Activated CD4-positive, alpha-beta T cell treated with anti-CD3 and anti-CD28 coated beads, Interleukin-2, amount 50 U/mL, for 16 hours (primary cell): Measurements from ENCODE around the gene CXXC4.

Source experiments
- DNase-seq: peaks from one replicate; pipeline ENCODE4 v3.0.0-alpha.2; 2020

The CXXC4 gene

GRCh38 chr4:104494822-104495559 is at the start of gene CXXC4:
CXXC4 (minus strand) TSS chr4:104494894; CDS start chr4:104491802, 3,092 bp downstream.
- DNase-seq: peak; percentile 22

GRCh38 chr4:104533156-104533555 is 38.5 kb upstream of the CXXC4 start:
- no peak for DNase-seq

- no peak for DNase-seq
These were observed 38.0 kb upstream of the CXXC4 start for GRCh38 chr4:104532677-104533076.

GRCh38 chr4:104531390-104531789 is 36.7 kb upstream of the CXXC4 start:
- no peak for DNase-seq

GRCh38 chr4:104530426-104530825 is 35.7 kb upstream of the CXXC4 start:
- DNase-seq: no peak

GRCh38 chr4:104524591-104524990 is 29.9 kb upstream of the CXXC4 start:
- DNase-seq: peak; percentile 3

- no peak for DNase-seq
These were observed 29.3 kb upstream of the CXXC4 start for GRCh38 chr4:104524026-104524425.

GRCh38 chr4:104519588-104519987 is 24.9 kb upstream of the CXXC4 start:
- no peak for DNase-seq

GRCh38 chr4:104516884-104517283 is 22.2 kb upstream of the CXXC4 start:
- DNase-seq: no peak

GRCh38 chr4:104508224-104508623 is 13.5 kb upstream of the CXXC4 start:
- DNase-seq: no peak

GRCh38 chr4:104507112-104507511 is 12.4 kb upstream of the CXXC4 start:
- no peak for DNase-seq

- no peak for DNase-seq
These were observed 9.8 kb upstream of the CXXC4 start for GRCh38 chr4:104504536-104504935.

- no peak for DNase-seq
These were observed 7.8 kb upstream of the CXXC4 start for GRCh38 chr4:104502471-104502870.

GRCh38 chr4:104501290-104501689 is 6.6 kb upstream of the CXXC4 start:
- no peak for DNase-seq

GRCh38 chr4:104500442-104500841 is 5.7 kb upstream of the CXXC4 start:
- DNase-seq: no peak

GRCh38 chr4:104494185-104494584 is 509 bp downstream of the CXXC4 start:
- no peak for DNase-seq

- no peak for DNase-seq
These were observed 1.4 kb downstream of the CXXC4 start for GRCh38 chr4:104493081-104493831.

- no peak for DNase-seq
These were observed 2.4 kb downstream of the CXXC4 start for GRCh38 chr4:104492183-104492771.

GRCh38 chr4:104491481-104492182 is 3.1 kb downstream of the CXXC4 start:
- peak; percentile 19 for DNase-seq

- peak; percentile 36 for DNase-seq
These were observed 3.8 kb downstream of the CXXC4 start for GRCh38 chr4:104490770-104491480.

- DNase-seq: no peak
These were observed 4.5 kb downstream of the CXXC4 start for GRCh38 chr4:104490096-104490769.

GRCh38 chr4:104489731-104490095 is 5.0 kb downstream of the CXXC4 start:
- DNase-seq: no peak
